Frontal cortex (tissue), 4 donors: ENCODE results near the gene ZMIZ1. TPM values are rescaled to one million over a fixed set of nuclear protein-coding genes. Genes with fewer than 3 reads are reported as not detected.
"Not testable (repeated sequence)": the region's sequence is repeated elsewhere in the genome, so short reads cannot be mapped to it uniquely, and the experiment has no call there.

Source experiments
- DNase-seq, 2 donors: peaks; one replicate each; pipeline ENCODE4 v3.0.0; 2012; ENCODE audit warnings: low spot score in 2 of 2
- FAIRE-seq: peaks from 2 replicates; lab custom pipeline; 2012; peaks lifted over from hg19 to GRCh38; lab: Jason Lieb, UNC
- total RNA-seq: library from RNA; depleted of rRNA; stranded (reverse); fragments of >200 nt; gene quantifications from one replicate; pipeline ENCODE4 v1.2.3, GENCODE V29; 2014
- donor health status: control.
- donor health status: control.
- donor health status: control.

Gene ZMIZ1
- total RNA-seq, 1 donor from 2014 or later, result 19.6 TPM

DNA sequence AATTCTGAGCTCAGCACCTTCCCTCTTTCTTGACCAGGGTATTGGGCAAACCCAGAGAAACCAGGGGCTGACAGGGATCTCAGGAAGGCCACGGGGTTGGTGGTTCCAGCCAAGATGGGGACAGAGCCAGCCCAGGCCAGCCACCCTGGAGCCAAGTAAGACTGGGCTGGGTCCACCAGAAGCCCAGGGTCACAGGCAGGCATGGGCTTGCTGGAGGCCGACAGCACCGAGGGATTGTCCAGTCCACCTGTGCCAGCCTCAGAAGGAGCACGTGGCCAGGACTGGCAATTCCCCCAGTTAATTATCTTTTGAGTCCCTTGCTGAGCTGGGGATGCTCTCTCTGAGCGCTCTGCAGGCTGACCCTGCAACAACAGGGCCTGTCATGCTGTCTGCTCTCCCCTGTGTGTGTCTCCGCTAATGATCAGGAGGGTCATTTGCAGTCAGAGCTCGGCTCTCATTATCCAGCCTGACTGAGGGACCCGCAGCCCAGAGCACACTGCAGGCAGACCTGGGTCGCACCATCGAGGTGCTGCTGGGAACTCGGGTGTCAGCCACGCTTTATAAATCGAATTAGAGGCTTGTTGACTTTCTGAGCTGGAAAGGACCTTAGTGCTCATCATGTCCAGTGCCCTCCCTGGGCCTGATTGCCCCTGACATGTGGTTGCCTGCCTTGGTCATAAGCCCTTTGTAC lies 209.0 kb downstream of the ZMIZ1 start:
- DNase-seq (no peak), FAIRE-seq (no peak)

DNA sequence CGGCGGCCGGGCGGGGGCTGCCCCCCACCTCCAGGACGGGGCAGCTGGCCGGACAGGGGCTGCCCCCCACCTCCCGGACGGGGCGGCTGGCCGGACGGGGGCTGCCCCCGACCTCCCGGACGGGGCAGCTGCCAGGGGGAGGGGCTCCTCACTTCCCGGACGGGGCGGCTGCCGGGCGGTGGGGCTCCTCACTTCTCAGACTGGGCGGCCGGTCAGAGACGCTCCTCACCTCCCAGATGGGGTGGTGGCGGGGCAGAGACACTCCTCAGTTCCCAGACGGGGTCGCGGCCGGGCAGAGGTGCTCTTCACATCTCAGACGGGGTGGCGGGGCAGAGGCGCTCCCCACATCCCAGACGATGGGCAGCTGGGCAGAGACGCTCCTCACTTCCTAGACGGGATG lies 210.3 kb downstream of the ZMIZ1 start:
- DNase-seq, FAIRE-seq: not testable (repeated sequence)

GRCh38 chr10:79280956-79281355 lies 212.2 kb downstream of the ZMIZ1 start:
- FAIRE-seq, result no peak
- no peak for DNase-seq

- FAIRE-seq (no peak), DNase-seq (no peak)
These were observed 213.6 kb downstream of the ZMIZ1 start for GRCh38 chr10:79282388-79282787.

DNA sequence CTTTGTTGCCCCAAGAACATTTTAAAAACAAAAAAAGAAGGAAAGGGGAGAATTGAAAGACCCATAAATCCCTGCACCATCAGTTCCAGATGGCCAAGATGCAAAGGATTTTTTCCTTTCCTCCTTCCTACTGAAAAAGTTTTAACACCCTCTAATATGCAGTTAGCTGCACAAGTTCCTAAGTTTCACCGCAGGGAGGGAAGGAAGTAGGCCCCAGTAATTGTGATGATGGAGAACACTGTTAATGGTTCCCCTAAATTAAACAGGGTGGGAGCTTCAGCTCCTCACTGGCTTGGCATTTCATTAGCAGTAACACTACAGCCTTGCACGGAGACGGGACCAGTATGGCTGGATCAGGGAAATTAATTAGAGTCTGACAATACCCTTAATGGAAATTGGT lies 214.8 kb downstream of the ZMIZ1 start:
- no peak for DNase-seq
- FAIRE-seq, result no peak

GRCh38 chr10:79284158-79284871 lies 215.5 kb downstream of the ZMIZ1 start:
- DNase-seq (no peak), FAIRE-seq (no peak)

DNA sequence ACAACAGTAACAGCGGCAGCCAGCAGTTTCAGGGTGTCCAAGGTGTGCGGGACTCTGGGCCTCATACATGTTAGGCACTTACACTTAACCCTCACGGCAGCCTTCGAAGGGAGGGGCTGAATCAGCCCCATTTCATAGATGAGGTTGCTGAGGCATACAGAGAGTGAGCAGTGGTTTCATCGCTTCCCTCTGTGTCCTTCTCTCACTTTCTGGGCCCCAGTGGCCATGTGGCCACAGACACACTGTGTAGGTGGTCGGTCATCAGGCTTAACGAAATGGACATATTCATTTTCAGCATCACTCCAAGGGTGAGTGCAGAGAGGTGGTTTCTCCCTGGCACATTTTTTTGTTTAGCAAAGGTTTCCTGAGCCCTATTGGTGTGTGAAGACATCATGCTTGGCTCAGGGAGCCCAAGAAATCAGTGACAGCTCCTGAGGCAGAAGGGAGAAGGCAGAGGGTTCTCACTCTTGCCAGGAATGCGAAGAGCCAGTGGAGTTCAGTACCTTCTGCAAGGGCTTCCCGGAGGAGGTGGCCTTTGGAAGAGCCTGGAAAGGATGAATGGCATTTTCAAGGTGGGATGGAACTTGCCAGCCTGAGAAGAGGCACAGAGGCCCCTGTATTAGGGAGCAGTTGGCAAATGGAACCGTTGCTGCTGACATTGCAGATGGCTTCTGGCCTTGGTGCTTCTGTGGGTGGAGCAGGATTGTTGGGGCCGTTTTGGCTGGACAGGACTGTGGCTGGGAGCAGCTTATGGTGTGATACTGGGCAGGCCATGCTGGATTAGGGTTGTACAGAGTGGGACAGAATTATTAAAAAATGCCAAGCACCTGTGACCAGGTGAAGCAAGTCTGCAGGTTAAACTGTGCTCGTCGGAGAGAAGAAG lies 216.8 kb downstream of the ZMIZ1 start:
- FAIRE-seq (no peak), DNase-seq (no peak)

DNA sequence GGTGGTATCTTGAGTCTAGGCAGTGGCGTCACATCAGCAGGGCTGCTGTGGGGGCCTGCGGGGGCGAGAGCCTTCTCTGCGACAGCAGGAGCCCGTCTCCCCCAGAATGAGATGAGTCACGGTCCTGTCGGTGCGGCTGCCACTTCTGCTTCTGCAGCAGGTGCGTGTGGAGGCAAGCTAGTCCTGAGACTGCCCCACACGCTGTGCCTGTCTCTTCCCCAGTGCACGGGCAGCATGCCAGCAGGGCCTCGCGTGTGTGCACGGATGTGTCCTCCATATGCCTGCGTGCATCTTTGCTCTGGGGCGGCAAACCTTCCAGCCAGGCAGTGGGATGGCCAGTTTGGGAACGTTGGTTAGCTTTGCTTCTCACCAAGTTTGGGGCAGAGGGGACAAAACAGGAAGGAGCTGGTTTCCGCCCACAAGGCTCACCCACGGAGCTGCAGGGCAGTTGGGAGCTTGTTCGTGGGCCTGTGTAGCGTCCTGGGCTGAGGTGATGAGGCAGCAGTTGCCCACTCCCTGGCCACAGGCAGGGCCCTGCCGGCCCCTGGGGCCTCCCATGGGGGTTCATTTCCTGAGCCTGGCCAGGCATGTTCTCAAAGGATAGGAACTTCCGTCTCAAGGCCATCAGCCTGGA lies 217.7 kb downstream of the ZMIZ1 start:
- FAIRE-seq, result no peak
- DNase-seq, result peak in 1 of 2 donors; percentile 75

- DNase-seq (no peak), FAIRE-seq (no peak)
These were observed 219.4 kb downstream of the ZMIZ1 start for GRCh38 chr10:79287973-79288723.

DNA sequence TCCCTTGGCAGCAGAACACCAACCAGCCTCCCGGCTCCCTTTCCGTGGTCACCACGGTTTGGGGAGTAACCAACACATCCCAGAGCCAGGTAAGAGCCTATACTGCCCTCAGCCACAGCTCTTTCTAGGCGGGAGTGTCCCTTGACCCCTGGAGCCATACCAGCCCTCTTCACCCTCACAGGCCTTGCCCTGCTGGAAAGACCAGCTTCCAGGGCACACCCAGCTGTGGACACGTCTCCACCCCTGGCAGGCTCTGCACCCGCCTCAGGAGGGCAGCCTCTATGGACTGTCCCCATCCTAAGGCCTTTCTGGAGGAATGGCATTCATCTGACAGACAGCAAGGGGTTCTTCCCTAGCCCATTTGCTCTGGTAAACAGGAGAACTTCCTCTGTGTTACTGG lies 221.0 kb downstream of the ZMIZ1 start:
- DNase-seq (no peak), FAIRE-seq (no peak)

GRCh38 chr10:79292026-79292766 lies 223.4 kb downstream of the ZMIZ1 start:
- FAIRE-seq (no peak), DNase-seq (no peak)

- no peak for FAIRE-seq
- DNase-seq, result peak in 1 of 2 donors; percentile 61
These were observed 224.4 kb downstream of the ZMIZ1 start for GRCh38 chr10:79292891-79293746.

- FAIRE-seq, result no peak
- DNase-seq, result no peak
These were observed 225.2 kb downstream of the ZMIZ1 start for GRCh38 chr10:79293841-79294581.

DNA sequence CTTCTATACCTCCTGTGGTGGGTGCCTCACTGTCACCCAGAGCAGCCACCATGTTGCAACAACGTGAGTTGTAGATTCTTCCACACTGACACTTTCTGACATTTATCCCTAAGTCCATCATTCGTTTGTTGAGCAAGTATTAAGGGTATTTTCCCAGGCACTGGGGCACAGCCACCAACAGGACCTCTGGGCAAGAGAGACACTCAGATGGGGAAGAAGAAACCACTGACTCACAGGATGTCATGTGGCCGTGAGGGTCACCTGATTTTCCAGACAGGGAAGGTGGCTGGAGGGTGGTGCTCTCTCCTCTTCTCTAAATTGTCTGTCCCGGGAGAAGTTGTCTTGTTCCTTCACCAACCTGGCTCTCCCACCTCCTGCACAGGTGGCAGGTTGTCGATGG lies 226.8 kb downstream of the ZMIZ1 start:
- FAIRE-seq (no peak), DNase-seq (no peak)

- no peak for FAIRE-seq
- no peak for DNase-seq
These were observed 227.7 kb downstream of the ZMIZ1 start for GRCh38 chr10:79296431-79296830.

GRCh38 chr10:79298403-79299244 lies 229.9 kb downstream of the ZMIZ1 start:
- peak in 1 of 2 donors; percentile 60 for DNase-seq
- no peak for FAIRE-seq
